ENCODE results near the gene TDRD10.

DNA sequence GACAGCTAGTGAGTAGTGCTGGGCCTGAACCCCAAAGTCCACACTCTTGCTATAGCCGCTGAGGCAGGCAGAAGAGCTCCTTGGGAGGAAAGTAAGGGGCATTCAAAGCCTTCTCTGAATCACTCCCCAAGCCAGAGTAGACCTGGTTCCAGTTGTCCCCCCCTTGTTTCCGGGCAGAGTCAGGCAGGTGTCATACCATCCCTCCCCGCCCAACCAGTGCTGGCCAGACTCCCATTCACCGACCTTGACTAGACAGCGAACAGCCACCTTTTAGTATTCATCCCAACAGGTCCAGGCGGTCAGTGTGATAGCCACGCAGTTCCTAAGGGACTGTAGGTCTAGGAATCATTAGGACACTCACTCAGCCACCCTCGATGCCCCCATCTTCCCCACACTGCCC is 77.4 kb downstream of the TDRD10 start:
- TF ChIP-seq, protein P1, sequence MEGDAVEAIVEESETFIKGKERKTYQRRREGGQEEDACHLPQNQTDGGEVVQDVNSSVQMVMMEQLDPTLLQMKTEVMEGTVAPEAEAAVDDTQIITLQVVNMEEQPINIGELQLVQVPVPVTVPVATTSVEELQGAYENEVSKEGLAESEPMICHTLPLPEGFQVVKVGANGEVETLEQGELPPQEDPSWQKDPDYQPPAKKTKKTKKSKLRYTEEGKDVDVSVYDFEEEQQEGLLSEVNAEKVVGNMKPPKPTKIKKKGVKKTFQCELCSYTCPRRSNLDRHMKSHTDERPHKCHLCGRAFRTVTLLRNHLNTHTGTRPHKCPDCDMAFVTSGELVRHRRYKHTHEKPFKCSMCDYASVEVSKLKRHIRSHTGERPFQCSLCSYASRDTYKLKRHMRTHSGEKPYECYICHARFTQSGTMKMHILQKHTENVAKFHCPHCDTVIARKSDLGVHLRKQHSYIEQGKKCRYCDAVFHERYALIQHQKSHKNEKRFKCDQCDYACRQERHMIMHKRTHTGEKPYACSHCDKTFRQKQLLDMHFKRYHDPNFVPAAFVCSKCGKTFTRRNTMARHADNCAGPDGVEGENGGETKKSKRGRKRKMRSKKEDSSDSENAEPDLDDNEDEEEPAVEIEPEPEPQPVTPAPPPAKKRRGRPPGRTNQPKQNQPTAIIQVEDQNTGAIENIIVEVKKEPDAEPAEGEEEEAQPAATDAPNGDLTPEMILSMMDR (IDR thresholded peaks at IDR 0.05): no peak
- TF ChIP-seq POLR2A (IDR thresholded peaks at IDR 0.05): no peak
